ENCODE results near the gene PARD3B. TPM values are rescaled to one million over a fixed set of nuclear protein-coding genes. Genes with fewer than 3 reads are reported as not detected.

The PARD3B gene
- total and polyA plus RNA-seq, 5 donors from 2014 or later, result 0.03 to 0.68 (median 0.08) TPM; not detected in 1

GRCh38 chr2:205020673-205021072 is 475.4 kb downstream of the PARD3B start:
- H3K27ac Mint-ChIP-seq, result no peak overlapping the region
- no peak overlapping the region for H3K4me3 Mint-ChIP-seq
- H3K36me3 Mint-ChIP-seq, result no peaks in the 10 kb centered on the region
- H3K9me3 ChIP-seq (ENCODE audit: control insufficient read depth in 2 of 2, low read length in 2 of 2), result no peaks in the 10 kb centered on the region
- H3K9me3 Mint-ChIP-seq, result peaks cover 0 to 5% (median 2%) of the 10 kb centered on the region in 7 donors
- DNase-seq, result no peak
- H3K27me3 ChIP-seq (ENCODE audit: control insufficient read depth, insufficient read depth, low read length), result no peaks in the 10 kb centered on the region
- H3K27me3 Mint-ChIP-seq, result peaks cover 10% of the 10 kb centered on the region
- H3K4me1 Mint-ChIP-seq, result peaks cover 0 to 14% (median 11%) of the 10 kb centered on the region in 4 donors
- peaks cover 2% of the 10 kb centered on the region for H3K4me1 ChIP-seq (ENCODE audit: control insufficient read depth, insufficient read depth, low read length, poor library complexity, severe bottlenecking)
- no peak overlapping the region for H3K27ac ChIP-seq (ENCODE audit: insufficient read depth, low read length, poor library complexity, severe bottlenecking)
- H3K36me3 ChIP-seq (ENCODE audit: control insufficient read depth, insufficient read depth, low read length), result no peaks in the 10 kb centered on the region
- H3K4me3 ChIP-seq (ENCODE audit: low read depth, low read length), result no peak overlapping the region
- no peak for ATAC-seq (ENCODE audit: low read depth in 2 of 2)

GRCh38 chr2:205022841-205023240 is 477.6 kb downstream of the PARD3B start:
- no peaks in the 10 kb centered on the region for H3K36me3 Mint-ChIP-seq
- DNase-seq (no peak), ATAC-seq (ENCODE audit: low read depth in 2 of 2) (no peak)
- Histone ChIP-seq H3K4me3 (ENCODE audit: low read depth, low read length) (no peak overlapping the region), H3K27me3 (ENCODE audit: control insufficient read depth, insufficient read depth, low read length) (no peaks in the 10 kb centered on the region), H3K9me3 (ENCODE audit: control insufficient read depth in 2 of 2, low read length in 2 of 2) (no peaks in the 10 kb centered on the region), H3K4me1 (ENCODE audit: control insufficient read depth, insufficient read depth, low read length, poor library complexity, severe bottlenecking) (peaks cover 5% of the 10 kb centered on the region), H3K36me3 (ENCODE audit: control insufficient read depth, insufficient read depth, low read length) (no peaks in the 10 kb centered on the region), H3K27ac (ENCODE audit: insufficient read depth, low read length, poor library complexity, severe bottlenecking) (no peak overlapping the region)
- no peak overlapping the region for H3K27ac Mint-ChIP-seq
- H3K9me3 Mint-ChIP-seq, result peaks cover 0 to 5% (median 0%) of the 10 kb centered on the region in 7 donors
- H3K27me3 Mint-ChIP-seq, result peaks cover 4% of the 10 kb centered on the region
- H3K4me3 Mint-ChIP-seq, result no peak overlapping the region
- H3K4me1 Mint-ChIP-seq, result peaks cover 4 to 22% (median 18%) of the 10 kb centered on the region in 4 donors

- peak overlapping the region in 2 of 3 donors; percentile 34 to 44 for H3K27ac Mint-ChIP-seq
- Histone ChIP-seq H3K4me3 (ENCODE audit: low read depth, low read length) (peak overlapping the region; percentile 58), H3K27ac (ENCODE audit: insufficient read depth, low read length, poor library complexity, severe bottlenecking) (no peak overlapping the region)
Measured at GRCh38 chr2:205024822-205025518, 479.7 kb downstream of the PARD3B start.

GRCh38 chr2:205025580-205026240 is 480.4 kb downstream of the PARD3B start:
- Histone ChIP-seq H3K27me3 (ENCODE audit: control insufficient read depth, insufficient read depth, low read length) (no peaks in the 10 kb centered on the region), H3K4me3 (ENCODE audit: low read depth, low read length) (peak overlapping the region; percentile 58), H3K27ac (ENCODE audit: insufficient read depth, low read length, poor library complexity, severe bottlenecking) (no peak overlapping the region), H3K4me1 (ENCODE audit: control insufficient read depth, insufficient read depth, low read length, poor library complexity, severe bottlenecking) (peaks cover 5% of the 10 kb centered on the region), H3K36me3 (ENCODE audit: control insufficient read depth, insufficient read depth, low read length) (no peaks in the 10 kb centered on the region), H3K9me3 (ENCODE audit: control insufficient read depth in 2 of 2, low read length in 2 of 2) (no peaks in the 10 kb centered on the region)
- H3K27me3 Mint-ChIP-seq, result peaks cover 4% of the 10 kb centered on the region
- H3K36me3 Mint-ChIP-seq, result no peaks in the 10 kb centered on the region
- ATAC-seq (ENCODE audit: low read depth in 2 of 2), result no peak
- peaks cover 4 to 22% (median 20%) of the 10 kb centered on the region in 4 donors for H3K4me1 Mint-ChIP-seq
- H3K4me3 Mint-ChIP-seq, result peak overlapping the region in 3 of 4 donors; percentile 3 to 36 (median 8)
- no peak for DNase-seq
- peaks cover 0 to 3% (median 0%) of the 10 kb centered on the region in 7 donors for H3K9me3 Mint-ChIP-seq
- H3K27ac Mint-ChIP-seq, result peak overlapping the region; percentile 21 to 36 (median 33)

More at GRCh38 chr2:205024822-205025518, 479.7 kb downstream of the PARD3B start:
- no peaks in the 10 kb centered on the region for H3K9me3 ChIP-seq (ENCODE audit: control insufficient read depth in 2 of 2, low read length in 2 of 2)
- peak in 1 of 3 donors; percentile 65 for DNase-seq
- Mint-ChIP-seq H3K27me3 (peaks cover 4% of the 10 kb centered on the region), H3K4me3 (peak overlapping the region in 3 of 4 donors; percentile 3 to 36 (median 8)), H3K36me3 (no peaks in the 10 kb centered on the region), H3K9me3 (peaks cover 0 to 5% (median 0%) of the 10 kb centered on the region in 7 donors), H3K4me1 (peaks cover 4 to 22% (median 19%) of the 10 kb centered on the region in 4 donors)
- H3K27me3 ChIP-seq (ENCODE audit: control insufficient read depth, insufficient read depth, low read length), result no peaks in the 10 kb centered on the region
- peaks cover 5% of the 10 kb centered on the region for H3K4me1 ChIP-seq (ENCODE audit: control insufficient read depth, insufficient read depth, low read length, poor library complexity, severe bottlenecking)
- ATAC-seq (ENCODE audit: low read depth in 2 of 2), result peak; percentile 80 to 88
- H3K36me3 ChIP-seq (ENCODE audit: control insufficient read depth, insufficient read depth, low read length), result no peaks in the 10 kb centered on the region

GRCh38 chr2:205030695-205031094 is 485.4 kb downstream of the PARD3B start:
- Histone ChIP-seq H3K27ac (ENCODE audit: insufficient read depth, low read length, poor library complexity, severe bottlenecking) (no peak overlapping the region), H3K4me3 (ENCODE audit: low read depth, low read length) (no peak overlapping the region), H3K4me1 (ENCODE audit: control insufficient read depth, insufficient read depth, low read length, poor library complexity, severe bottlenecking) (peaks cover 3% of the 10 kb centered on the region), H3K36me3 (ENCODE audit: control insufficient read depth, insufficient read depth, low read length) (no peaks in the 10 kb centered on the region), H3K9me3 (ENCODE audit: control insufficient read depth in 2 of 2, low read length in 2 of 2) (no peaks in the 10 kb centered on the region), H3K27me3 (ENCODE audit: control insufficient read depth, insufficient read depth, low read length) (no peaks in the 10 kb centered on the region)
- DNase-seq (no peak), ATAC-seq (ENCODE audit: low read depth in 2 of 2) (no peak)
- Mint-ChIP-seq H3K9me3 (peaks cover 0 to 3% (median 0%) of the 10 kb centered on the region in 7 donors), H3K4me1 (peaks cover 15 to 22% (median 19%) of the 10 kb centered on the region in 4 donors), H3K4me3 (no peak overlapping the region), H3K27me3 (no peaks in the 10 kb centered on the region), H3K27ac (no peak overlapping the region), H3K36me3 (no peaks in the 10 kb centered on the region)

GRCh38 chr2:205032093-205032551 is 486.8 kb downstream of the PARD3B start:
- Histone ChIP-seq H3K4me1 (ENCODE audit: control insufficient read depth, insufficient read depth, low read length, poor library complexity, severe bottlenecking) (no peaks in the 10 kb centered on the region), H3K4me3 (ENCODE audit: low read depth, low read length) (no peak overlapping the region), H3K36me3 (ENCODE audit: control insufficient read depth, insufficient read depth, low read length) (no peaks in the 10 kb centered on the region), H3K27ac (ENCODE audit: insufficient read depth, low read length, poor library complexity, severe bottlenecking) (no peak overlapping the region), H3K27me3 (ENCODE audit: control insufficient read depth, insufficient read depth, low read length) (no peaks in the 10 kb centered on the region), H3K9me3 (ENCODE audit: control insufficient read depth in 2 of 2, low read length in 2 of 2) (no peaks in the 10 kb centered on the region)
- Mint-ChIP-seq H3K9me3 (peaks cover 0 to 3% (median 0%) of the 10 kb centered on the region in 7 donors), H3K27ac (no peak overlapping the region), H3K4me1 (peaks cover 11 to 13% (median 11%) of the 10 kb centered on the region in 4 donors), H3K27me3 (no peaks in the 10 kb centered on the region), H3K4me3 (no peak overlapping the region), H3K36me3 (no peaks in the 10 kb centered on the region)
- DNase-seq, result no peak
- ATAC-seq (ENCODE audit: low read depth in 2 of 2), result no peak

GRCh38 chr2:205033431-205033830 is 488.2 kb downstream of the PARD3B start:
- DNase-seq (no peak), ATAC-seq (ENCODE audit: low read depth in 2 of 2) (no peak)
- H3K27ac ChIP-seq (ENCODE audit: insufficient read depth, low read length, poor library complexity, severe bottlenecking), result no peak overlapping the region
- H3K36me3 ChIP-seq (ENCODE audit: control insufficient read depth, insufficient read depth, low read length), result no peaks in the 10 kb centered on the region
- H3K27me3 Mint-ChIP-seq, result no peaks in the 10 kb centered on the region
- peaks cover 9 to 12% (median 10%) of the 10 kb centered on the region in 4 donors for H3K4me1 Mint-ChIP-seq
- no peaks in the 10 kb centered on the region for H3K4me1 ChIP-seq (ENCODE audit: control insufficient read depth, insufficient read depth, low read length, poor library complexity, severe bottlenecking)
- H3K27ac Mint-ChIP-seq, result no peak overlapping the region
- H3K4me3 Mint-ChIP-seq, result no peak overlapping the region
- no peaks in the 10 kb centered on the region for H3K9me3 ChIP-seq (ENCODE audit: control insufficient read depth in 2 of 2, low read length in 2 of 2)
- no peaks in the 10 kb centered on the region for H3K36me3 Mint-ChIP-seq
- H3K9me3 Mint-ChIP-seq, result peaks cover 0 to 3% (median 0%) of the 10 kb centered on the region in 7 donors
- no peak overlapping the region for H3K4me3 ChIP-seq (ENCODE audit: low read depth, low read length)
- no peaks in the 10 kb centered on the region for H3K27me3 ChIP-seq (ENCODE audit: control insufficient read depth, insufficient read depth, low read length)

Data from CD4-positive, CD25-positive, alpha-beta regulatory T cell (primary cell).